Activated CD8-positive, alpha-beta memory T cell treated with anti-CD3 and anti-CD28 coated beads, Interleukin-2, amount 50 U/mL, for 48 hours (primary cell): ENCODE data around the gene ZNF697.
A peak's percentile ranks its signal among the peaks of the same experiment; 100 is the strongest.
"Not testable (repeated sequence)": the region's sequence is repeated elsewhere in the genome, so short reads cannot be mapped to it uniquely, and the experiment has no call there.

Experiments
- DNase-seq: peaks from one replicate; pipeline ENCODE4 v3.0.0-alpha.2; 2020

ZNF697 gene

DNA sequence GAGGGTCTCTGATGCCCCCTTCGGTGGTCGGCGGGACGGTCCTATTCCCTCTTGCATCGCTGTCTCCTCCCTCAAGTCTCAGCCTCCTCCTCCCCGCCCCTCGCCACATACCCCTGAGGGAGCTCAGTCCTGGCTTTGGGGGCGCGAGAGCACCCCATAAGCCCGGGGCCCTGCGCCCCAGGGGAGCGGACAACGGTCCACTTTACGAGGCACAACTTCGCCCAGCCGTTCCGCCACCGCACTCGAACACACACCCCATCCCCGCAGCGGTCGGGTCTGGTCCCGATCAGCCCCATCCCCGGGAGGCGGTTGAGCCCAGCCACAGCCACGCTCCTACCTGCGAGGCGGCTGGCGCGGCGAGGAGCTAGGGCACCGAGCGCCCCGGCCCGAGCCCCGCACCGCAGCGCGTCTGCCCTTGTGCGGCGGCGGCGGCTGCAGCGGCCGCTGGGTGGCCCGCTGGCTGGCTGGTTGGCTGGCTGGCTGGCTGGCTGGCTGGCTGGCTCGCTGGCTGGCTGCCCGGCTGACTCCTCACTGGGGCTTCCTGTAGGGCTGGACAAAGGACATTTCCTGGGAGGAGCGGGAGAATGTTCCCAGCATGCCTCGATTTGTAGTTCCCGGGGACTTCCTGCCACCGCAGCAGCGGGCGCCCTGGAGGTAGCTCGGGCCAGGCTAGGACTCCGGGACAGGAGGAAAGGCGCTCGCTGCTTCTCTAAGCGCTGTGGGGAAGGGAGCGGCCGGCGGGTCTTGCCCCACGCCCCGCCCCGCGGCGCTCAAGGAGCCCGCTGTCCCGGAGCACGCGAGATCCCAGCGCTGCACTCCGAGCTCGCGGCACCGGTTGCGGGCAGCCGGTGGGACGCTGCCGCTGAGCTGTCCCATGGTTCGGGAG lies at the start of gene ZNF697:
TSS of gene ZNF697 (minus strand) at position 533 of the 886 bp plus-strand sequence. CDS start 22,166 bp downstream, outside the sequence.
- peak; percentile 77 for DNase-seq

GRCh38 chr1:119697598-119697997 lies 49.5 kb upstream of the ZNF697 start:
- no peak for DNase-seq

GRCh38 chr1:119696863-119697262 lies 48.8 kb upstream of the ZNF697 start:
- DNase-seq, result not testable (repeated sequence)

DNA sequence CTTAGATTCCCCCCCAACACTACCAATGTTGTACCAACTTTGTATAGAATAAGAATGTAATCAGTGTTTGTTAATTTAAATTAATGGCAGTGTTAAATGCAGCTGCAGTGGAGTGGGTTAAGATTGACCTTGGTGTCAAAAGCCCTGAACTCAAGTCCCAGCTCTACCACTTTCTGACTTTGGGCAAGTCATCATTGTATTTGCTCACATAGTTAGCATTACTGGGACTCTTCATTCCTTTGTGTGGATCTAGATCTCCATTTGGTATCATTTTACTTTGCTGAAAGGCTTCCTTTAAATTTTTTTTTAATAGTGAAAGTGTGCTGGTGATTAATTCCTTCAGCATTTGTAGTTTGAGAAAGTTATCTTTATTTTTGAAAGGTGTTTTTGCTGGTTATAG lies 41.4 kb upstream of the ZNF697 start:
- no peak for DNase-seq

DNA sequence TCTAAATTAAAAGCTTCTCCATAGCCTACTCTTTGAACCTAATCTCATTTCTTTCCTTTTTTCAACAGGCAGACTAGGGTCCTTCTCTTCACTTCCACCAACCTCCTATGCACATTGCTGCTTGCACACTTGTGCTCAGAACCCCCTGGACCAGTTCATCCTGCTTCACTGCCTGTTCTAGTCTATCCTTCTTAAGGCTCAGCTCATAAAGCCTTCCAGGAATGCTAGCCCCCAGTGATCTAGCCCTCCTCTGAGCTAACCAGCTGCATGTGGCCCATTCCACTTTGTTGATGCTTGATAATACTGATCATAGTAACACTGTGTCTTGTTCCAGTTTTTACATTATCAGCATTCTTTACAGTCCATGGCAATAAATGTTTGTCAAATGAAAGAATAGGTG lies 40.7 kb upstream of the ZNF697 start:
- DNase-seq, result no peak

DNA sequence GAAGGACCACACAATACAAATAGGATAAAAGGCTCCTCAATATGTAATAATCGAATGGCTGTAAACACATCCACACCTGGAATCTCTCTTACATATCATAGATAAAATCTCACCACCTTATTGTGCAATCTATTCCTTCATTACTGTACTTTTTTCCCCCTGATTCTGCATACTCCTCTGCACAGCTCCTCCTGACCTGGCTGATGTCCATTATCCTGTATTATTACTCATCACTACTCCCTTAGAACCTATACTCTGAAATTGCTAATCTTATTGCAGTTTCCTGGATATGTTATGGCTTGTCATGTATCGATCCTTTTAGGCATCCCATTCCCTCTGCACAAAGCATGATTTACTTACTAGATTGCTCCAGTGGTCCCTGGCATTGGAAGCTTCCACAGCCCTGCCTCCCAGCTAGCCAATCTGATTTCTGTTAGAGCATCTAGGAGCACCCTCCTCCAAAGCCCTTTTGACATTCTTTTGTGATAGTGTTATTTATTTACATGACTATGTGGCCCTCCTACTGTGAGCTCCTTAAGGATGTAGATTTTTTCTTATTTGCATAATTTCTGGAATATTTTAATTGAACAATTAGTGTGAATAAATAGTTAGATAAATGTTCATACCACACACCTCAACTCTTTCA lies 39.5 kb upstream of the ZNF697 start:
- DNase-seq, result no peak

DNA sequence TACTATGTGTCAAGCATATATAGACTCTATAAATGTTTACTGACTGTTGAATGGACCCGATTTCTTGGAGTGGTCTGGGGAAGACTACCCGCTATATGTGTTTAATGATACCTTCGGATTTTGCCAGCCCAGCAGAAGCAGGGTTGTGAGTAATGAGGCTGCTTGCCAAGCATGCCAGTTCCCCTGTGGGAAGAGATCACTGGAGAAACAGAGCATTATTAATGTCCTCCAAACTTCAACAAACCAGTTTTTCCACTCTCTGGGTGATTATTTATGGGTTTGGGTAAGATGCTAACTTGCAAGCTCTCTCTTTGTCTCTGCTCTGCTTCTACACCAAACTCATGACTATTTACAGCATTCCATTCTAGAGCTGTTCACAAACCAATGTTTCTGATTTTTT lies 38.6 kb upstream of the ZNF697 start:
- no peak for DNase-seq

GRCh38 chr1:119683893-119684292 lies 35.8 kb upstream of the ZNF697 start:
- DNase-seq, result no peak

GRCh38 chr1:119682141-119682540 lies 34.1 kb upstream of the ZNF697 start:
- no peak for DNase-seq

DNA sequence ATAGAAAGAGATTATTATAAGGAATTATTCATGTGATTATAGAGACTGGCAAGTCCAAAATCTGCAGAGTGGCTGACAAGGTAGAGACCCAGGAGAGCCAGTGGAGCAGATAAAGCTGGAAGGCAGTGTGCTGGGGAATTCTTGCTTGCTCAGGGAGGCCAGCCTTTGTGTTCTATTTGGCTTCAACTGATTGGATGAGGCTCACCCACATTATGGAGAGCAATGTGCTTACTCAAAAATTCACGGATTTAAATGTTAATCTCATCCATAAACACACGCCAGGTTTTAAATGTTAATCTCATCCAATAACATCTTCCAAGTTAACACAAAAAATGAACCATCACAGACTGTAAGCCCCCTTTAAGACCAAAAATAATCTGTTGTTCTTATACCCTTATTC lies 33.5 kb upstream of the ZNF697 start:
- DNase-seq, result no peak

DNA sequence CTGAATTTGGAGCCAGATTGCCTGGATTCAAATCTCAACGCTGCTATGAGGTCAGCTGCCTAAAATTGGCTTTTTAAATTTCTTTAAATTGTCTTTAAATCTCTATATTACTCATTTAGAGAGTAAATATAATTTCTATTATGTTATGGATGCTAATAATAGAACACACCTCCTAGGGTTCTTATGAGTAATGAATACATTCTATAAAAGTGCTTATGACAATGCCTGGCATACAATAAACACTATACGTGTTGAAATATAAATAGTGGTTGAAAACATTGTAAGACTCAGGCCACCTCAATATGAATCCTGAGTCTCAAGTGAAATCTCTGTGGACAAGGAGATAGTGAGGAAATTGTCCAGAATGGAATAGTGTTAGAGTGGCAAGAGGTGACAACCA lies 32.7 kb upstream of the ZNF697 start:
- DNase-seq, result no peak

DNA sequence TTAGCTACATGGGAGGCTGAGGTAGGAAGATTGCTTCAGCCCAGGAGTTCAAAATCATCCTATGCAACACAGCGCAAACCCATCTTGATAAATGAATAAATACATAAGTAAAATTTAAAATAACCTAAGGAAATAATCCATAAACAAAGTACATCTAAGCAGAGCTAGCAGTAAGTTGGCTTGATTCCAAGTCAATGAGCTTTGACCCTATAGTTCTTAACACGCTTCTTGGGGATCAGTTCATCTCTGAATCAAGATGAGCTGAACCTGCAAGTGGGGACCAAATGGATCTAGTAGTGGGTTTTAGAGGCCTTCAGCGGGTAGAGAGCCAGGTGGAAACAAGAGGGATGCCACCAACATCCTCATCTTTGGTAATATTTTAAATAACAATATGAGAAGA lies 32.1 kb upstream of the ZNF697 start:
- no peak for DNase-seq

GRCh38 chr1:119679223-119679622 lies 31.2 kb upstream of the ZNF697 start:
- no peak for DNase-seq

DNA sequence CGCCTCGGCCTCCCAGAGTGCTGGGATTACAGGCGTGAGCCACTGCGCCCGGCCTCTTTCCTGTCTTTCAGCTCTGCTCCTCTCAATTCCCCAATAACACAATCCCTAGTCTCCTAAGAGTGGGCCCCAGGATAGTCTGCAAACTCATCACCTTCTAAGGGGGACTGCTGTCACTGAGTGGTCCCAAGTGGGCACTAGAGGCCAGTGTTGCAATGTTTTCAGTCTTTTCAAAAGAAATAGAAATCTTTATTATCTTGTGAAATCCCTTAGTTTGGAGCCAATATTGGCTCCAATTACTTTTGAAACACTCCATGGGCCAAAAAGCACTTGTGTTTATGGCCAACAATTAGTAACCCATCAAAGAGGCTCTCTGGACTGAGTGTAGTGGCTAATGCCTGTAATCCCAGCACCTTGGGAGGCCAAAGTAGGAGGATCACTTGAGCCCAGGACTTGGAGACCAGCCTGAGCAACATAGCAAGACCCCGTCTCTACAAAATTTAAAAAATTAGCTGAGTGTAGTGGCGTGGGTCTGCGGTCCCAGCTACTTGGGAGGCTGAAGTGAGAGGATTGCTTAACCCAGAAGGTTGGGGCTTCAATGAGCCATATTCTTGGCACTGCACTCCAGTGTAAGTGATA lies 28.6 kb upstream of the ZNF697 start:
- DNase-seq, result no peak

GRCh38 chr1:119675349-119676345 lies 27.6 kb upstream of the ZNF697 start:
- peak; percentile 84 for DNase-seq

GRCh38 chr1:119674835-119675289 lies 26.8 kb upstream of the ZNF697 start:
- no peak for DNase-seq

GRCh38 chr1:119674111-119674526 lies 26.1 kb upstream of the ZNF697 start:
- no peak for DNase-seq

DNA sequence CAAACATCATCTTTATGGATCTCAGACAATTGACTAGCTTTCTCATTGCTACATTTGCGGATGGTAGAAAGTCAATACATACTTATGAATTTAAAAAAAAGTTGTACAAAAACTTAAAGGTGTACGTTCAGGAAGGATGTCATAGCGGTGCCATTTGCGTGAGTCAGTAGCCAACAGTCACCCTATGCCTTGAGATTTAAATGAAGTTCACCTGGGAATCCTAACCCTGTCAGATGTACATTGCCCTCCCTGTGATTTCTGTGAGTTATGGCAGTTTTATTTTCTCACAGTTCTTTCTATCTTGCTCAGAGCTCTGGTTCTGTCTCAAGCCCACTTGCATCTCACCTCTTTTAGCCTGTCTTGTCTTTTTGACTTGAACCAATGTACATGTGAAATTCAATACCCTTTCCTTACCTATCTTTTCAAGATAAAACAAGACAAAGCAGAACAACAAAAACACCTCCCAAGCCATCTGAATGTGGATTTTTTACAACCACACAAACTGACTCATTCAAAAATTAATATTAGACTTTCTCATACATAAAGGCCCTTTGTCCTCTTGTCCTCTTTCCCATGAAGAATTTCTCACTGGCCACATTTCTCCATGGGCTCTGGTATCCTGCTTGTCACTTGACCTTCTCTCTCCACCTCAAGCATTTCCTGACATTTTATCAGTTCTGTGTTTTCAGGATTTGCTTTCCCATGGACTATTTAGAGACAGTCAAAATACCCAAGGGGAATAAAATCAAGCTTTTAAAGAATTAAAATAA lies 25.3 kb upstream of the ZNF697 start:
- no peak for DNase-seq

DNA sequence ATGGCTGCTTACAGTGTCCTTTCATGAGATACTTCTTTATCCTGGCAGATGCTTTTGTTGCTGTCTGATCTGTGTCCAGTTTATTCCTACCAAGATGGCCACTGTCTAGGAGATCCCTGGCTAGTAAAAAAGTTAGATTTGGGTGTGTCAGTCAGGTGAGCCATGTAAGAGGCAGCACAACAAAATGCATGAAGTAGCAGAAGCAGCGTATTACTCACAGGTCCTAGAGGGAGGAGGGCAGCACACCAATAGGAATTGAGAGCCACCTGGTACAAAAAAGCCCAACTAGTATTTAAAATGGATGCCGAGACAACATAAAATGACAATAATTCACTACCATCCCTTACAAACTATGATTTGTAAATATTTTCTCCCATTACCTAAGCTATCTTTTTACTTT lies 22.8 kb upstream of the ZNF697 start:
- no peak for DNase-seq

- no peak for DNase-seq
Observed at GRCh38 chr1:119667173-119667572, 19.1 kb upstream of the ZNF697 start.

DNA sequence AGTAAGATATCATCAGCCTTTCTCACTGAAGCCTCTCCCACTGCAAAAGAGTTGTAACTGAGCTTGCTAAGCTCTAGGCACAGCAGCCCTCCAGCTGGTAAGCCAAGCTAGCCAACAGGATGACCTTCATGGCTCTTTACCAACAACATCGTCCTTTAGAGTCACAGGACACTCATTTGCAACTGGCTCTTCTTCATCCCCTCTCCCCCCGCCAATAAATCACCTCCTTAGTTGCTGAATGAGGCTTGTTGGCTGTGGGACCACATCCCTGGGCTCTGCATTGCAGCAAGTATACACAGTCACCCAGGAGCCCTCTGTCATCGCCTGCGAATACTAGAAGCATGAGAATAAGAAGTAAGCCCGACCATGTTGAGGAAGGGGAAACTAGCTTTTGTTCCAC lies 16.0 kb upstream of the ZNF697 start:
- no peak for DNase-seq

GRCh38 chr1:119662034-119662437 lies 14.0 kb upstream of the ZNF697 start:
- DNase-seq, result no peak
